NCI-H460 (cell line): ENCODE data around the gene IFNL3. TPM values are rescaled to one million over a fixed set of nuclear protein-coding genes. Genes with fewer than 3 reads are reported as not detected.
"Not testable (repeated sequence)": the region's sequence is repeated elsewhere in the genome, so short reads cannot be mapped to it uniquely, and the experiment has no call there.

ENCODE experiments used
- DNase-seq: peaks from one replicate; pipeline ENCODE4 v3.0.0-alpha.2; 2016; ENCODE audit warnings: low read depth; ENCODE audit errors: extremely low read depth
- total RNA-seq: library from RNA; depleted of rRNA; stranded (reverse); fragments of >200 nt; shearing (Covaris generic); gene quantifications from 2 replicates; pipeline ENCODE4 v1.2.3, GENCODE V29; 2014

Gene IFNL3
- total RNA-seq, 1 experiment from 2014 or later: not detected

DNA sequence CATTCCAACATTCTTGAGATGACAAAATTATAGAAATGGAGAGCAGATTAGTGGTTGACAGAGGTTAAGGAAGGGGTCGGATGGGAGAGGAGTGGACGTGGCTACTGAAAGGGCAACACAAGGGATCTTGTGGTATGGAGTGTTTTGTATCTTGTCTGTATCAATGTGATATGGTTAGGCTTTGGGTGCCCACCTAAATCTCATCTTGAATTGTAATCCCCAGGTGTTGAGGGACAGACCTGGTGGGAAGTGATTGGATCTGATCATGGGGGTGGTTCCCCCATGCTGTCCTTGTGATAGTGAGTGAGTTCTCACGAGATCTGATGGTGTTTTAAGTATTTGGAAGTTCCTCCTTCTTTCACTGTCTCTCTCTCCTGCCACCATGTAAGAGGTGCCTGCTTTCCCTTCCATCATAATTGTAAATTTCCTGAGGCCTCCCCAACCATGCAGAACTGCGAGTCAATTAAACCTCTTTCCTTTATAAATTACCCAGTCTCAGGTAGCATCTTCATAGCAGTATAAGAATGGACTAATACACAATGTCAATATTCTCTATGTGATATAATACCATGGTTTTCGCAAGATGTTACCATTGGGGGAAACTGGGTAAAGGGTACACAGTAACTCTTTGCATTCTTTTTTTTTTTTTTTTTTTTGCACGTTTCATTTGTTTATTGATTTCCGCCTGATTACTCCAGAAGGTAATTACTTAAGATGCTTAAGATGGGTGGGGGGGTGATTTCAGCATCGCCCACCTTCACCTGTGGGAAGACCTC lies 8.8 kb upstream of the IFNL3 start:
- no peak for DNase-seq

DNA sequence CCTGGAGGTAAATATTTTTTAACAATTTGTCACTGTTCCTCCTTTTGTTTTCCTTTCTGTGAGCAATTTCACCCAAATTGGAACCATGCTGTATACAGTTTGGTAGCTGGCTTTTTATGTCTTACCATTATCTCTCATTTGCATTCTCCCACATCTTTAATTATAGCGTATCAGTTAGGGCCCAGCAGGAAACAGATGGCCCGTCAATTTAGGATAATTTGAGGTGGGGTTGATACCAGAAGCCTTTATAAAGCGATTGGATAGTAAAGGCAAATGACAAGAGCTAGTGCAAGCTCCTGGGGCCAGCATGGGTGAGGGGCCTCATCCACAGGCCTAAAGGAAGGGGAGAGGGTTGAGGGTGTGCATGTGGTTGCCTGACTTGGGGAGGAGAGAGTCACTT lies 7.7 kb upstream of the IFNL3 start:
- no peak for DNase-seq

DNA sequence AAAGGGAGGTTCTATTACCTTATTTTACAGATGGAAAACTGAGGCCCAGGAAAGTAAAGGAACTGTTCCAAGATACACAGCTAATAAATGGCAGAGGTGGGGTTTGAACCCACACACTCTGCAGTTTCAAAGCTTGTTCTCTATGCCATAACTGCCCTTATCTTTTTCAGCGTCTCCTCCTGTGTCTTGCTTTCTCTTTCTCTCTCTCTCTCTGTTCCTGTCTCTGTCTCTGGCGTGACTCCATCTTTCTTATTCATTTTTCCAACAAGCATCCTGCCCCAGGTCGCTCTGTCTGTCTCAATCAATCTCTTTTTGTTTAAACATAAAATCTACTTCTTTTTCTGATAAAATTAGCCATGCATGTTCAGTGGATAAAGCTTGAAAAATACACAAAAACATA lies 7.0 kb upstream of the IFNL3 start:
- no peak for DNase-seq

DNA sequence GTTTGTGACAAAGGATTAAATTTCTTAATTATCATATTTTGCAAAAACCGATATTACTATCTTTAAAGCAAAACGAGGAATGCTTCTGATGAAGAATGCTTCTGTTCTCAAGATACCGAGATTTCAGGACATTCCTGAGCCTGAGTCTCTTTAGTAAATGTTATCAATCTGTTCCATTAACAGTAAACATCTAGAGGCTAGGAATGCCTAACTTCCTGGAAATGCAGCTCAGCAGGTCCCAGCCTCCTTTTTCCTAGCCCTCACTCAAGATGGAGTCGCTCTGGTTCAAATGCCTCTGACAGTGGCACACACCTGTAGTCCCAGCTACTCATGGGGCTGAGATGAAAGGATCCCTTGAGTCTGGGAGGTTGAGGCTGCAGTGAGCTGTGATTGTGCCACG lies 6.3 kb upstream of the IFNL3 start:
- DNase-seq: no peak

DNA sequence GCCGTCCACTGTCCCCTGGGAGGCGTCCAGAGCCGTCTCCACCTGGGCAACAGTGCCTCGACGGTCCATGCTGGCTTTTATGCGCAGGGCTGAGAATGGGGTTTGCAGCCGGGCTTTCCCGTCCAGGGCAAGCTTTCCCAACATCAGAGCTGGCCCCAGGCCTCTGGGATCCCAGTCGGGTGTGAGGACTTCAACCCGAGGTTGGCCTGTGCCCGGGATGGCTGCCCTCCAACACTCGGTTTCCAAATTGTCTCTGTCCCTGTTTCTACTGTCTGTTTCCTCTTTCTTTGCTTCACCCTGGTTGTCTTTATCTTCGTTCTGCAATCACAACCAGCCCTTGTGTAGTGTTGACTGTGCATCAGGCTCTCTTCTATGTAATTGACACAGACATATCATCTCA lies 4.0 kb upstream of the IFNL3 start, which contains the start of gene IFNL4:
IFNL4 (minus strand) TSS at position 51 of the 400 bp plus-strand sequence.
- DNase-seq: no peak

DNA sequence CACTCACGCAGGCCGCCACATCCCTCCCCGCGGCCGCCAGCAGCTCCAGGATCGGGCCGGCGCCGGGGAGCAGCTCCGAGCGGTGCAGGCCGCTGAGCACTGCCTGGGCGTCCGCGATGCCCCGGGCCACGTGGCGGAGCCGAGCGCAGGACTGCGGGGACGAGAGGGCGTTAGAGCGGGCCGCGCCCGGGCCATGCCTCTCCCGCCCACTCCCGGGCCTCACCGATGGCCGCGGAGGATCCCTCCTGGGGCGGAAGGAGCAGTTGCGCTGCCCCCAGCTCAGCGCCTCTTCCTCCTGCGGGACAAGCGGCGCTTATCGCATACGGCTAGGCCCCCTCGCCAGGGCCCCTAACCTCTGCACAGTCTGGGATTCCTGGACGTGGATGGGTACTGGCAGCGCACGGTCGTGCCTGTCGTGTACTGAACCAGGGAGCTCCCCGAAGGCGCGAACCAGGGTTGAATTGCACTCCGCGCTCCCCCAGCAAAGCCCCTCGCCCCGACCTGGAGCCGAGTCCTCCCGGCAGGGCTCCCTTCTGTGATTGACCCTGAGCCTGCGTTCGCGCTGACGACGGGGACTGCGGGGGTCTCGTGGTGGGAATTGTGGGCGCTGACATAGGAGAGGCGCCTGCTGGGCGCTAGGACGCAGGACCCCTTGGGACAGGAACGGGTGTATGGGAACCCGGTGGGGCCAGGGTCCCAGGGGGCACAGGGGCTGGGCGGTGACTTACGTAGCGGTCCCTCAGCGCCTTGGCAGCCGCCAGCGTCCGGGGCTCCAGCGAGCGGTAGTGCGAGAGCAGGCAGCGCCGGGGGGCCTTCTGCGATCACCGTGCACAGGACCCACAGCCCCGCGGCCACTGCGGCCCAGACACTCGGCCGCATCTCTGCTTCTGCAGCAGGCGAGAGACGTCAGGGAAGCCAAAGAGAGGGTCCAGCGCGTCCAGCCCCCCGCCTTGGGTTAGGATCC lies 3.2 kb upstream of the IFNL3 start:
- no peak for DNase-seq

DNA sequence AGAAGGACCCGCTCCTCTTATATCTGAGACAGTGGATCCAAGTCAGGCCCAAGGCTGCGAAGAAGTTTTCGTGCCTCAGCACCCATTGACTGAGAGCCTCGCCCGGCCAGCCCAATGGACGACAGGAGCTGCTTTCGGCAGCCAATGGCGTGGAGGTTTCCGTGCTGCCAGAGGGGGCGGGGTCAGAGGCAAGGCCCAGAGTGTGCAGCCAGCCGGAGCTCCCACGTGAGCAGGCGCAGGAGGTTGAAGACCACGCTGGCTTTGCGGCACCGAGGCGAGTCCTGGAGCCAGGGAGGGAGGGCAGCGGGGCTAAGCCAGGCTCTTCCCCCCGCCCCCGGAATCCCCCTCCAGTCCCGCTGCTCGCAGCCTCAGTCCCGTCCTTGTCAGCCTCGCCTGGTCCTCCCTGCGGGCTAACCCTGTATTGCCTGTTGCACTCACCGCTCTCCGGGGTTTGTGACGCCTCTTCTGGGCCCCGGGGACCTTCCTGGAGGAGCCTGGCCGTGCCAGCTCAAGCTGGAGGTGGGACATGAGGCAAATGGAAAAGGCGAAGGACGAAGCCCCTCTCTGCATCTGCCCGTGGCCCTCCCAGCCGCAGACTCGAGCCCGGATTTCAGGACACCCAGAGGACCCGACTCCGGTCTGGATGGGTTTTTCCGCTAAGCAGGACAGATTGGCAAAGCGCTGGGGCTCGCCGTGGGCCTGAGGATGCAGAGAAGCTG lies 2.3 kb upstream of the IFNL3 start:
- DNase-seq: no peak

DNA sequence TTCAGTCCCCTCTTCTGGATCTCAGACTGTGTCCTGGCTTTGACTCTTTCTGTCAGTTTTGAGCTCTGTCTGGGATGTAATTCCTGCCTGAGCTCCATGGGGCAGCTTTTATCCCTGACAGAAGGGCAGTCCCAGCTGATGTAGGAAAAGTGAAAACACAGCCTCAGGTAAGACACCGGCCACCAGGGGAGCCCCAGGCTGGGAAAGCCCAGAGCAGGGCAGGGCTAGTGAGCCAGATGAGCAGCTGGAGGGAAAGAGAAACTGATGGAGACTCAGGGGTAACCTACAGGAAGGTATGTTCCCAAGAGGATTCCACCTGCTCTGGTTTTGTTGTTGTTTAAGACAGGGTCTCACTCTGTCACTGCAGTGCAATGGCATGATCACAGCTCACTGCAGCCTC lies 360 bp upstream of the IFNL3 start:
- DNase-seq: not testable (repeated sequence)

DNA sequence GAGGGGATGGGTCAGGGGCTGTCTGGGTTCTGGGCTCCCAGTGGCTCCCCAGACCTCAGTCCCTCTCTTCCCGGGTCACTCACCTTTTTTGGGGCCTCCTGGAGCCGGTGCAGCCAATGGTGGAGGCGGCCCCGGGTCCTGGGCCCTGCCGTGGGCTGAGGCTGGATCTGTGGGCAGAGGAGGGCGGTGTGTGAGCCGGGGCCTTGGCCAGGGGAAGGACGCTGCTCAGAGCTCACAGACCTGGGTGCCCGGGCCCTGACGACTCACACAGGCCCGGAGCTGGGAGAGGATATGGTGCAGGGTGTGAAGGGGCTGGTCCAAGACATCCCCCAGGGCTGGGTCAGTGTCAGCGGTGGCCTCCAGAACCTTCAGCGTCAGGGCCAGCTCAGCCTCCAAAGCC lies 1.1 kb downstream of the IFNL3 start:
- DNase-seq: not testable (repeated sequence)

DNA sequence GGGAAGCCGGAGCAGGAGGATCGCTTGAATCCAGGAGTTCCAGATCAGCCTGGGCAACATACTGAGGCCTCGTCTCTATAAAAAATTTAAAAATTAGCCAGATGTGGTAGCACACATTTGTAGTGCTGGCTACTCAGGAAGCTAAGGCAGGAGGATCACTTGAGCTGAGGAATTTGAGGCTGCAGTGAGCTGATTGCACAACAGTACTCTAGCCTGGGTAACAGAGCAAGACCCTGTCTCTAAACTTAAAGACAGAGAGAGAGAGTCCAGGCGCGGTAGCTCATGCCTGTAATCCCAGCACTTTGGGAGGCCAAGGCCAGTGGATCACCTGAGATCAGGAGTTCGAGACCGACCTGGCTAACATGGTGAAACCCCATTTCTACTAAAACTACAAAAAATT lies 4.4 kb downstream of the IFNL3 start:
- DNase-seq: no peak

DNA sequence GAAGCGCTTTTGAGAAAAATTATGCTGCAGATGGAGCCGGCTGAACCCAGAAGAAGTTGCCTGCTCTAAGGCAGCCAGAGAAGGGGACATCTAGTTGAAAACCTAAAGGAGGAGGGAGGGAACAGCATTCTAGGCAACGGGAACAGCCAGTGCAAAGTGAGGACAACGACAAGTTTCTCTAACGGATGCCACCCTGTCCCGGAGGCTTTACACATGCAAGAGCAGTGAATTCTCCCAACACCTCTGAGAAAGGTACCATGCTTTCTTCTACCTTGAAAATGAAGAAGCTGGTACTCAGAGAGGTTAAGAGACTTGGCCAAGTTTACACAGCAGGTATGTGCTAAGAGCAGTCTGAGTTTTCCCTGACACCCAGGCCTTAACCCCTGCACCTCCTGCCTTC lies 5.9 kb downstream of the IFNL3 start:
- no peak for DNase-seq

DNA sequence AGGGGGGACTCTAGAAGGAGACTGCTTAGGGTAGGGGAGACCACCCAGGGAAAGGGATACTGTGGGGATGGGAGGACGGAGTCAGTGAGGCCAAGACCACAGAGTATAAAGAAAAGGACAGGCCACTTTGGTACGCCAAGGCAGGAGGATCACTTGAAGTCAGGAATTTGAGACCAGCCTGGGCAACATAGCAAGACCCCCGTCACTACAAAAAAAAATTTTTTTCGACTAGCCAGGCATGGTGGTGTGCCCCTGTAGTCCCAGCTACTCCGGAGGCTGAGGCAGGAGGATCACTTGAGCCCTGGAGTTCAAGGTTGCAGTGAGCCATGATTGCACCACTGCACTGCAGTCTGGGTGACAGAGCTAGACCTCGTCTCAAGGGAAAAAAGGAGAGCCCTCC lies 6.6 kb downstream of the IFNL3 start:
- DNase-seq: no peak

DNA sequence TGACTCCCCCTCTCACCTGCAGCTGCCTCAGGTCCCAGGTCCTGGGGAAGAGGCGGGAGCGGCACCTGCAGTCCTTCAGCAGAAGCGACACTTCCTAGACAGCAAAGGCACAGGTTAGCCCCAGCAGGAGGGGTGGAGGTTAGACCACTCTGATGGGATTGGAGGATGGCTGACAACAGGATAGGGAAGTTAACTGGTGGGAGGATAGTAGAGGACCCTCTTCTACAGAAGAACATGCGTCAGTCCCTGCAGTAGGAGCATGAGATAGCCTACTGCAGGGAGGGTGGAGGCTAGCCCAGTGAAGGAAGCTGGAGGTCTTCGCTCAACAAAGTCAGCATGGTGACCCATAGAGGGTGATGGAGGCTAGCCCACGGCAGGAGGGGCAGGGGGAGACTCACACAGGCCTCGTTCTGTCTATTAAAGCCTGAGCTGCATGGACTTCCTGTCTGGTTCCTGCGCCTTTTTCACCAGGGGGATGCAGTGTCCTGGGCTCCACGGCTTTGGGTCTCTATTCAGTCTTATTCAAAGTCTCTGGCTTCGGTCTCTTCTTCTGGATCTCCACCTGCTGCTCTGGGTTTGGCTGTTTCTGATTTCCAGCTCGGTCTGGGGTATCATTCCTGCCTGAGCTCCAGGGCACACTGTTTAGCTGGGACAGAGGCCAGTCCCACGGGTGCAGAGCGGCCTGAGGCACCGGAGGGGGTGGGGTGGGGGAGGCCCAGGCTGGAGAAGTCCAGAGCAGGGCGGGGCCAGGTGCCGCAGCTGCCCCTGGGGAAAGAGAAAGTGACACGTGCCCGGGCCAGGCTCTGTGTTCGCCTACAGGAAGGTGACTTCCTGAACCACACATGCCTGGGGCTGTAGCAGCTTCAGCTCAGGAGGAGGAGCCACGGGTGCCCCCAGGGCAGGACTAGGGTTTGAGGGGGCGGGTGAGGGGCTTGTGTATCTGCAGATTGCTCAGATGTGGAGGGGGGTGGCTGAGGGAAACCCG lies 7.3 kb downstream of the IFNL3 start:
- DNase-seq: no peak

DNA sequence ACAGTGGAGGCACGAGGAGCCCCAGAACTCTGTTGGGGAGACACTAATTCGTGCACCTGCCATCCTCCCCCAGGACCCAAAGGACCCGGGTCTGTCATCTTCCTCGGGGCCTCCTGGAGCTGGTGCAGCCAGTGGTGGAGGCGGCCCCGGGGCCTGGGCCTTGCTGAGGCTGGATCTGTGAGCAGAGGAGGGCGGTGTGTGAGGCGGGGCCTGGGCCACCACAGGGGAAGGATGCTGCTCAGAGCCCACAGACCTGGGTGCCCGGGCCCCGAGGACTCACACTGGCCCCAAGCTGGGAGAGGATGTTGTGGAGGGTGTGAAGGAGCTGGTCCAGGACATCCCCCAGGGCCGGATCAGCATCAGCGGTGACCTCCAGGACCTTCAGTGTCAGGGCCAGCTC lies 8.3 kb downstream of the IFNL3 start:
- DNase-seq: no peak

DNA sequence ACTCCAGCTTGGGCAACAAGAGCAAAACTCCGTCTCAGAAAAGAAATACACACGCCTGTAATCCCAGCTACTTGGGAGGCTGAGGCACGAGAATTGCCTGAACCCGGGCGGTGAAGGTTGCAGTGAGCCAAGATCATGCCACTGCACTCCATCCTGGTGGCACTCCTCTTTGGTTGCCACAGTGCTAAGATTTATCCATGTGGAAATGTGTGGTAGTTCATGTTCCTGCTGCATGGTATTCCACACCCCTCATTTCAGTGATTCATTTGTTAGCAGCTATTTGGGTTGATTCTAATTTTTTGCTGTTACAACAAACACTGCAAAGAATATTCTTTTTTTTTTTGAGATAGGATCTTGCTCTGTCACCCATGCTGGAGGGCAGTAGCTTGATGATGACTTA lies 12.1 kb downstream of the IFNL3 start:
- no peak for DNase-seq

DNA sequence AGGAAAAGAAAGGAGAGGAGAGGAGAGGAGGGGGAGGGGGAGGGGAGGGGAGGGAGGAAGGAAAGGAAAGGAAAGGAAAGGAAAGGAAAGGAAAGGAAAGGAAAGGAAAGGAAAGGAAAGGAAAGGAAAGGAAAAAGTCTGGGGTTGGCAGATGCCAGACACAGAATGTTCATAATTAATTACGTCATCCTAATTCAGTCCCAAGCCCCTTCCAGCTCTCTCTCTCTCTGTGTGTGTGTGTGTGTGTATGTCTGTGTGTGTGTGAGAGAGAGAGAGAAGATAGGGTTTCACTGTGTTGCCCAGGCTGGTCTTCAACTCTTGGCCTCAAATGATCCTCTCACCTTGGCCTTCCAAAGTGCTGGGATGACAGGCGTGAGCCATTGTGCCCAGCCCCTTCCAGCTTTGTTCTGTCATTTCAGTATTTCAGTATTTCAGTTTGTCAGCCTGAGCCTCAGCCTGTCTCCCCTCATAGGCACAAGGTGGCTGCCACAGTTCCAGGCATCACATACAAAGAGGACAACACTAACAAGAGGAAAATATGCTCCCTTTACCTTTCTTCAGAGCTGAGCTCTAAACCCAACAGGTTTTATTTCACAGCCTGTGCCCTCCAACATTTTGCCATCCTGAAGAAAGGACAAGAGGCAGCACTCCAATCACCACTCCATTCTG lies 14.6 kb downstream of the IFNL3 start:
- DNase-seq: no peak

DNA sequence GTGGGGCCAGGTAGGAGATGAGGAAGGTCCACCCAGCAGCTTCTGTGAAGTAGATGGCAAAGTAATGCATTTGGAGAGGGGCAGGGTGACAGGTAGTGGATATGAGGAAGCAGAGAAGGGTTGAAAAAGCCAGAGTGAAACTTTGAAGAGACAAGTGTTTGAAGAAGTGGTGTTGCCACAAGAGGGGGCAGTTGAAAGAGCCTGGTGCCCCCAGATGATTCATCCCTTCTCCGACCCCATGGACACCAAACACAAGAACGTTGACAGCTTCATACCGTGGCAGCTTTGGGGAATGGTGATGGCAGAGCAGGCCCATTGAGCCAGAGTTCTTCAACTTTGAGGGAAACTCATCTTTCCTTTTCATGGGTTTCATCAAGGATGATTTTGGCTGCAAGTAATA lies 19.9 kb downstream of the IFNL3 start:
- DNase-seq: no peak

DNA sequence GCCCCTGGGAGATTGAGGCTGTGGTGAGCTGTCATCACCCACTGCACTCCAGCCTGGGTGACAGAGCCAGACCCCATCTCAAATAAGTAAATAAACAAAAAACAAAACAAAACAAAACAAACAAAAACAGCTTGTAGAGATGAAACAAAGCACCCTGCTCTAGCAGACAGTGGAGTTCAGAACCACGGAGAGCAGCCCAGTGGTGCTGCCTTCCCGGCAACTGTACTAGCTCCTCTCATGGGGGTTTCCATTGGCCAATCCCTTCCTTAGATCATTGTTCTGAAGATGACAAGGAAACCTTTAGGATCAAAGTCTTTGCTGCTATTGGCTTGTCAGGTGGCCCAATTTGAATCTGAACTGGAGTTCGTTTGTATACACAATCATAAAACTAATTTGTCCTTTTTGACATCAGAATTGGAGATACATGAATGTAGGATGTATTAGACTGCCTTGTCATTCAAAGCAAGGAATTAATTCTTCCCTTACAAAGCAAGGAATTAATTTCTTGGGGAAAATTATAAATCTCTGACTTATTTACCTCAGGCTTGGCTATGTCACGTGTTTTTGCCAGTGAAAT lies 21.0 kb downstream of the IFNL3 start:
- peak; percentile 13 for DNase-seq

DNA sequence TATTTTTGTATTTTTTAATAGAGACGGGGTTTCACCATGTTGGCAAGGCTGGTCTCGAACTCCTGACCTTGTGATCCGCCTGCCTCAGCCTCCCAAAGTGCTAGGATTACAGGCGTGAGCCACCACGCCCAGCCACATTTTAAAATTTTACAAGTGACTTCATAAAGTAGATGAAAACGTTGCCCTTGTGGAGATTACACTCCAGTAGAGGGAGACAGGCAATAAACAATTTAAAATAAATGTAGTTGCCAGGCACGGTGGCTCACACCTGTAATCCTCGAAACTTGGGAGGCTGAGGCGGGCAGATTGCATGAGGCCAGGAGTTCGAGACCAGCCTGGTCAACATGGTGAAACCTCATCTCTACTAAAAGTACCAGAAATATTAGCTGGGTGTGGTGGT lies 25.7 kb downstream of the IFNL3 start:
- not testable (repeated sequence) for DNase-seq
